GM21786 (cell line): Measurements from ENCODE around the gene PSPC1.
"Not testable (repeated sequence)": the region's sequence is repeated elsewhere in the genome, so short reads cannot be mapped to it uniquely, and the experiment has no call there.

Experiments
- ATAC-seq: cut with Tn5 transposase; IDR thresholded peaks from one replicate; pipeline ENCODE4 v1.9.1; 2021; ENCODE audit not compliant: unreplicated experiment

PSPC1 gene, protein sequence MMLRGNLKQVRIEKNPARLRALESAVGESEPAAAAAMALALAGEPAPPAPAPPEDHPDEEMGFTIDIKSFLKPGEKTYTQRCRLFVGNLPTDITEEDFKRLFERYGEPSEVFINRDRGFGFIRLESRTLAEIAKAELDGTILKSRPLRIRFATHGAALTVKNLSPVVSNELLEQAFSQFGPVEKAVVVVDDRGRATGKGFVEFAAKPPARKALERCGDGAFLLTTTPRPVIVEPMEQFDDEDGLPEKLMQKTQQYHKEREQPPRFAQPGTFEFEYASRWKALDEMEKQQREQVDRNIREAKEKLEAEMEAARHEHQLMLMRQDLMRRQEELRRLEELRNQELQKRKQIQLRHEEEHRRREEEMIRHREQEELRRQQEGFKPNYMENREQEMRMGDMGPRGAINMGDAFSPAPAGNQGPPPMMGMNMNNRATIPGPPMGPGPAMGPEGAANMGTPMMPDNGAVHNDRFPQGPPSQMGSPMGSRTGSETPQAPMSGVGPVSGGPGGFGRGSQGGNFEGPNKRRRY

DNA sequence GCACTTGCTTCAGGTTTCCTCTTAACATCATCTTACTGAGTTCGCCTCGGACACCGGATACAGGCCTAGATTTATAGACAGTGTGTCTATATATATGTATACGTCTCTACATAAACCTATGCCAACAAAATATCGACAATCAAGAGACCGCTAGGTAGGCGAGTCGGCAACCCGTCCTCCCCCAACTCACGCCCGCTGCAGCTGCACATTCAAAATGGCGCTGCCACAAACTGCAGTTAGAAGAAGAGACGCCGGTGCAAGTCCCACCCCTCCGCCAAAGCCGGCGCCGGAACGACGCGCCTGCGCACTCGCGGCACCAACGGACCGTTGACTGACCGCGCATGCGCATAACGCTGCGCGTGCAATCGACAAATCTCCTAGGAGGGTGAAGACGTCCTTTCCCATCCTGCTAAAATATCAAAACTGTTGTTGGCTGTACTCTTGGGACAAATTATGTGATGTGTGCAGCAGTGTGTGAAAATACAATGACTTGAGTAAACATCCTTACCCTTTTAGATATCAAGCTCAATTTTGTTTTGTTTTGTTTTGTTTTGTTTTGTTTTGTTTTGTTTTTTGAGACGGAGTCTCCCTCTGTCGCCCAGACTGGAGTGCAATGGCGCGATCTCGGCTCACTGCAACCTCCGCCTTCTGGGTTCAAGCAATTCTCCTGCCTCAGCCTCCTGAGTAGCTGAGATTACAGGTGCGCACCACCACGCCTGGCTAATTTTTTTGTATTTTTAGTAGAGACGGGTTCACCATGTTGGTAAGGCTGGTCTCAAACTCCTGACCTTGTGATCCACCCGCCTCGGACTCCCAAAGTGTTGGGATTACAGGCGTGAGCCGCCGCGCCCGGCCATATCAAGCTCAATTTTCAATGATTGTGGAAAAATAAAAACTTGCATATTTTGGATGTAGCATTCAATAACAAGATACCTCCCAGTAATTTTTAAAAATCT, at the start of gene PSPC1:
TSS of gene PSPC1 (minus strand) at position 219 of the 956 bp plus-strand sequence. CDS start at position 31, 188 bp downstream.
- peak; percentile 74 for ATAC-seq

GRCh38 chr13:19822673-19823072, 39.9 kb upstream of the PSPC1 start:
- ATAC-seq = no peak

DNA sequence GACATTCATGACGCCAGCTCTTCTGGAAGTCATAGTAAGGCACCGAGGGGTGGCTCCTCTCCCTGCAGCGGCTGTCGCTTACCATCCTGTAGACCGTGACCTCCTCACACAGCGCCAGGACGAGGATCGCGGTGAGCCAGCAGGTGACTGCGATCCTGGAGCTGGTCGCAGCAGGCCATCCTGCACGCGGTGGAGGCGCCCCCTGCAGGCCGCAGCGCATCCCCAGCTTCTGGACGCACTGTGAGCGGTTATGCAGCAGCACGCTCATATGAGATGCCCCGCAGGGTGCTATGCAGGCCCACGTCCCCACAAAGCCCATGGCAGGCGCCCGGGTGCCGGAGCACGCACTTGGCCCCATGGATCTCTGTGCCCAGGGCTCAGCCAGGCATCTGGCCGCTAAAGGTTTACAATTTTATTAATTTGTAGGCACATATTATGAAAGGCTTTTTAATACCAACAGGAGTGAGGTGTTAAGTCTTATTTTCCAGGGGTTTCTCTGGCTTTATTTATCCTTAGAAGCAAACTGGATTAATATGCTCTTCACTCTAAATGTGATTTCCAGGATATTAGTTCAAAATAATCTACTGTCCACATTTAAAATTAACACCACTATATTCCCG, 35.6 kb upstream of the PSPC1 start:
- no peak for ATAC-seq

GRCh38 chr13:19817510-19818158, 34.9 kb upstream of the PSPC1 start:
- ATAC-seq = no peak

DNA sequence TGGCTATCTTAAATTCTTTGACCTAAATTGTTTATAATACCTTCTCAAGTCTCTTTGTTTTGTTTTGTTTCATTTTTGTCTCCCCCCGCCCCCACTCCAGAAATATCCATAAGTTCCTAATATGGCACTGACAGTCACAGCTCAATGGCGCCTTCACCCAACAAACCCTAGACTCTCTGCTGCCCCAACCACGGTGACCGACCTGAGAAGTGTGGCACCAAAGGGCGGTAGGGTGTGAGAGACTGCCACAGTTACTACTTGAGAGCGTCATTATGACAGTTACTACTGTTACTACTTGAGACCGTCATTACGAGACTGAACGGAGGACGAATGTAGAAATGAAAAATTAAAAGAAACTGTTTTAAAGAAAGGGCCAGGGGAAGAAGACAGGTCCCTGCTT, 34.4 kb upstream of the PSPC1 start:
- no peak for ATAC-seq

GRCh38 chr13:19815842-19816241, 33.1 kb upstream of the PSPC1 start:
- ATAC-seq = not testable (repeated sequence)

- no peak for ATAC-seq
These were observed 28.5 kb upstream of the PSPC1 start for GRCh38 chr13:19810996-19811881.

DNA sequence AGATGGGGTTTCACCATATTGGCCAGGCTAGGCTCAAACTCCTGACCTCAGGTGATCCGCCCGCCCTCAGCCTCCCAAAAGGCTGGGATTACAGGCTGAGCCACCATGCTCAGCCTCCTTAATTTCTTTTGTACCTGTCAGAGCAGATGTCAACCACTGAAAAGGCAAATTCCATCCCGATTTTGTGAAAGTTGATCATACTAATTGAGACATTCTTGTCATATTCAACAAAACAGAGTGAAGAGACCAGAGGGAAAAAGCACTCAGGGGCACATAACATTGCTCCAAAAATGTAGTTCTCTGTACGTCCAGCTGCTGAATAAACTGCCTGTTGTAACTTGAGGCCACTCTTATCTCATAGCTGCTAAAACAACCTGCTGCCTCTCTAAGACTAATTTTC, 27.4 kb upstream of the PSPC1 start:
- no peak for ATAC-seq

DNA sequence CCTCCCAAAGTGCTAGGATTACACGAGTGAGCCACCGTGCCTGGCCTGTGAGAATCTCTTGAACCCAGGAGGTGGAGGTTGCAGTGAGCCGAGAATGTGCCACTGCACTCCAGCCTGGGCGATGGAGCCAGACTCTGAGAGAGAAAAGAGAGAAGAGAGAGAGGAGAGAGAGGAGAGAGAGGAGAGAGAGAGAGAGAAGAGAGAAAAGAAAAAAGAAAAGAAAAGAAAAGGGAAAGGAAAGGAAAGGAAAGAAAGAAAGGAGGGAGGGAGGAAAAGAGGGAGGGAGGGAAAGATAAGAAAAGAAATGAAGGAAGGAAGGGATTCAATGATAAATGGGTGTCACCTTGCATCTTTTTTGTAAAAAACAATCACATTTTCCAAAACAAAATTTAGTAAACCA, 23.0 kb upstream of the PSPC1 start:
- ATAC-seq = no peak

DNA sequence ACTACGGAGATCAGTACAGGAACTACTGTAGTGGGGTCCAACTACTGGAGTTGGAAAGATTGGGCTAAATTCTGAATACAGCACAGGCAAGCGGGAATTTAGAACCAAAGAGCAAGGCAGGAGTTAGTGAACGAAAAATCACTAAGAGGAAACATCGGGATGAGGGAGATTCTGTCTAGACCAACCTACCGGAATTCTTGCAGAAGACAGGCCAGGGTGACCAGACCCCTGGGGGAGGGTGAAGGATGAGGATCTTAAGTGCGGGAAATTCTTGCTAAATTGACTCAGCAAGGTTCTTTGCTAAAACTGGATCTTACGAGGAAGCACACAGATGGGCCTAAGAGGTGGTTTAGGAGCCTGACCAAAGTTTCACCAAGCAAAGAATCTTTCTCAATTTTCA, 13.2 kb upstream of the PSPC1 start:
- ATAC-seq = no peak

GRCh38 chr13:19794631-19795030, 11.9 kb upstream of the PSPC1 start:
- no peak for ATAC-seq

DNA sequence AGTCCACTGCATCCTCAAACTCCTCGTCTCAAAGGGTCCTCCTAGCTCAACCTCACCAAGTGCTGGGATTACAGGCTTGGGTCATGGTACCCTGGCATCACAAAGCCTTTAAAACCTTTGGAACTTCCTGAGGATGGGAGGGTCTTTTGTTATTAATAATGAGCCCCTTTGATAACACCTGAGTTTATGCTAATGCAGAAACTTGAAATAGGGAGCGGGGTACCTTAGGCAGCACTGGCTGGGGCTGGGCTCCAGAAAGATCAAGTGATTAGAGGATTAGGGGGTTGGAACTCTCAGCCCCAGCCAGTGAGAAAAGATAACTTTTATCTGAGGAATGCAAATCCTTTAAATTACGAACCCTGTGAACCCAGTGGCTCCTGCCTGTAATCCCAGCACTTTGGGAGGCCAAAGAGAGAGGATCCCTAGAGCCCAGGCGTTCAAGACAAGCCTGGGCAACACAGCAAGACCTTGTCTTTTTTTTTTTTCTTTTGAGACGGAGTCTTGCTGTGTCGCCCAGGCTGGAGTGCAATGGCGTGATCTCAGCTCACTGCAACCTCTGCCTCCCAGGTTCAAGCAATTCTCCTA, 9.3 kb upstream of the PSPC1 start:
- no peak for ATAC-seq

- ATAC-seq = peak; percentile 37
These were observed 557 bp downstream of the PSPC1 start for GRCh38 chr13:19782049-19782726.

- no peak for ATAC-seq
These were observed 1.2 kb downstream of the PSPC1 start for GRCh38 chr13:19781526-19781925.

DNA sequence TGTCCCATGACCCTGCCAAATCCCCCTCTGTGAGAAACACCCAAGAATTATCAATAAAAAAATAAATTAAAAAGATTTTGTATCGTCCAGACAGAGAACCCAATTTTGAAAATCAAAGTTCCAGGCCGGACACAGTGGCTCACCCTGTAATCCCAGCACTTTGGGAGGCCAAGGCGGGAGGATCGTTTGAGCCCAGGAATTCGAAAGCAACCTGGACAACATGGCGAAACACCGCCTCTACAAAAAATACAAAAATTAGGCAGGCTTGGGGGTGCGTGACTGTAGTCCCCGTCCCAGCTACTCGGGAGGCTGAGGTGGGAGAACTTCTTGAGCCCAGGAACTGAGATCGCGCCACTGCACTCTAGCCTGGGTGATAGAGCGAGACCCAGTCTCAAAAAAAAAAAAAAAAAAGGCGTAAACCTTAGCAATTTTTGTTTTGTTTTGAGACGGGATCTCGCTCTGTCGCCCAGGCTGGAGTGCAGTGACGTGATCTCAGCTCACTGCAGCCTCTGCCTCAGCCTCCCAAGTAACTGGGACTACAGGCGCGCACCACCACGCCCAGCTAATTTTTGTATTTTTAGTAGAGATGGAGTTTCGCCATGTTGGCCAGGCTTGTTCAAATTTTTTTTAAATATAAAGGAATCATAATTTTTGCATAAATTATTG, 1.9 kb downstream of the PSPC1 start:
- ATAC-seq = not testable (repeated sequence)

DNA sequence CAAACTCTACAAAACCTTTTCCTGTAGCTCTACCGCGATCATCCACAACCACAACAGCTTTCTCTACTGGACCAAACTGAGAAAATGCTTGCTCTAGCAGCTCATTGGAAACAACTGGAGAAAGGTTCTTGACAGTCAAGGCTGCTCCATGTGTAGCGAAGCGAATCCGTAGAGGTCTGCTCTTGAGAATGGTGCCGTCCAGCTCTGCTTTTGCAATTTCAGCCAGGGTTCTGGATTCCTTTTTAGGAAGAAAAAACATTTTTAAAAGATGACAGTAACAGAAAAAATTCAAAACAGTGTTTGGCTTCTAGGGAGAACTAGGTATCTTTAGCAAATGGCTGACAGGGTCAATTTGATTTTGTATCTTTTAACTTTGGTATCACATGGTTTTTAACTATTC, 10.4 kb downstream of the PSPC1 start:
- no peak for ATAC-seq

GRCh38 chr13:19769854-19770253, 12.9 kb downstream of the PSPC1 start:
- ATAC-seq = no peak

- ATAC-seq = no peak
These were observed 14.8 kb downstream of the PSPC1 start for GRCh38 chr13:19767966-19768365.
